ENCODE data around the gene KIAA1586. TPM values are rescaled to one million over a fixed set of nuclear protein-coding genes. Genes with fewer than 3 reads are reported as not detected.

The KIAA1586 gene
- total RNA-seq, 1 experiment from 2014 or later, result 8.6 TPM

GRCh38 chr6:57102976-57103375 lies 56.5 kb downstream of the KIAA1586 start:
- no peak for DNase-seq (ENCODE audit: low read depth)

- DNase-seq (ENCODE audit: low read depth), result no peak
Measured at GRCh38 chr6:57104336-57104735, 57.8 kb downstream of the KIAA1586 start.

Small RNA genes within 50 kb of the gene (small RNA-seq; reads per million reads assigned to genes)
- gene FTH1P15, result not detected

Other genes starting within 250 kb of the KIAA1586 start
- 2.2 and 7.7 TPM in 2 replicates for gene BEND6, start 91.6 kb upstream of the KIAA1586 start, total RNA-seq (2014; rRNA removed; shearing (Covaris generic))
- 28.1 and 28.6 TPM in 2 replicates for gene ZNF451, start 43.5 kb downstream of the KIAA1586 start, total RNA-seq (2014; rRNA removed; shearing (Covaris generic))
- gene BAG2, start 125.6 kb downstream of the KIAA1586 start, total RNA-seq (2014; rRNA removed; shearing (Covaris generic)), result 13.2 and 14.1 TPM in 2 replicates
- 10.5 and 12.8 TPM in 2 replicates for gene RAB23, start 175.6 kb downstream of the KIAA1586 start, total RNA-seq (2014; rRNA removed; shearing (Covaris generic))